MM.1S (cell line): ENCODE measurements around the gene KRT40.

Source experiments
- CTCF ChIP-seq: fragments of 300-600 bp; sonication (generic); IDR thresholded peaks from 2 replicates; pipeline ENCODE4 v1.5.1; 2016; ENCODE audit warnings: antibody characterized with exemption, low read length, mixed read lengths
- EZH2 ChIP-seq: fragments of 300-600 bp; sonication (generic); optimal IDR thresholded peaks from 2 replicates; pipeline ENCODE3; 2017; ENCODE audit warnings: low read depth, mild to moderate bottlenecking, antibody characterized with exemption, low read length, mixed read lengths

- TF ChIP-seq CTCF, result no peak
- TF ChIP-seq EZH2, result no peak
Measured at GRCh38 chr17:40936976-40937375, 47.1 kb downstream of the KRT40 start.
